ENCODE data around the gene ZCWPW1.

Gene ZCWPW1

DNA sequence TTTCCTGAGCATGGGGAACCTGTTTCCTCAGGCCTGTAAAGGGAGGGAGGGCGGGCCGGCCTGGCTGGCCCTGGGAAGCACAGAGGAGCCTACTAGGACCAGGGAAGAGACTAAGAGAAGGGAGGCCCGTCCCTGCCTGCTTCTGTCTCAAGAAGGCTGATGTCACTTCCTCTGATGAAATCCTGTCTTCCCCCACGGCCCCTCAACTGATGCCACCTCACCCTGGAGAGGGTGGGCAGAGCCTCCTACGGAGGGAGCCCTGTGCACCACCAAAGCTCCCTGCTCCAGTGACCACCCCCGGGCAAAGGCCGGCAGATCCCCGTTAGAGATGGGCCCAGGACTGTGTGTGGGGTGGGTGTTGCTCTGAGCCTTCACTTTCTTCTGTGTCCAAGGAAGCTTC is 56.2 kb downstream of the ZCWPW1 start:
- TF ChIP-seq, protein P1, sequence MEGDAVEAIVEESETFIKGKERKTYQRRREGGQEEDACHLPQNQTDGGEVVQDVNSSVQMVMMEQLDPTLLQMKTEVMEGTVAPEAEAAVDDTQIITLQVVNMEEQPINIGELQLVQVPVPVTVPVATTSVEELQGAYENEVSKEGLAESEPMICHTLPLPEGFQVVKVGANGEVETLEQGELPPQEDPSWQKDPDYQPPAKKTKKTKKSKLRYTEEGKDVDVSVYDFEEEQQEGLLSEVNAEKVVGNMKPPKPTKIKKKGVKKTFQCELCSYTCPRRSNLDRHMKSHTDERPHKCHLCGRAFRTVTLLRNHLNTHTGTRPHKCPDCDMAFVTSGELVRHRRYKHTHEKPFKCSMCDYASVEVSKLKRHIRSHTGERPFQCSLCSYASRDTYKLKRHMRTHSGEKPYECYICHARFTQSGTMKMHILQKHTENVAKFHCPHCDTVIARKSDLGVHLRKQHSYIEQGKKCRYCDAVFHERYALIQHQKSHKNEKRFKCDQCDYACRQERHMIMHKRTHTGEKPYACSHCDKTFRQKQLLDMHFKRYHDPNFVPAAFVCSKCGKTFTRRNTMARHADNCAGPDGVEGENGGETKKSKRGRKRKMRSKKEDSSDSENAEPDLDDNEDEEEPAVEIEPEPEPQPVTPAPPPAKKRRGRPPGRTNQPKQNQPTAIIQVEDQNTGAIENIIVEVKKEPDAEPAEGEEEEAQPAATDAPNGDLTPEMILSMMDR (IDR thresholded peaks at IDR 0.05; ENCODE audit: low read depth, low read length, missing control alignments), result no peak
- H3K4me3 ChIP-seq (replicated peaks; ENCODE audit: low read depth, low read length), result no peak overlapping the region
- DNase-seq (ENCODE audit: extremely low read depth, low read depth), result no peak

DNA sequence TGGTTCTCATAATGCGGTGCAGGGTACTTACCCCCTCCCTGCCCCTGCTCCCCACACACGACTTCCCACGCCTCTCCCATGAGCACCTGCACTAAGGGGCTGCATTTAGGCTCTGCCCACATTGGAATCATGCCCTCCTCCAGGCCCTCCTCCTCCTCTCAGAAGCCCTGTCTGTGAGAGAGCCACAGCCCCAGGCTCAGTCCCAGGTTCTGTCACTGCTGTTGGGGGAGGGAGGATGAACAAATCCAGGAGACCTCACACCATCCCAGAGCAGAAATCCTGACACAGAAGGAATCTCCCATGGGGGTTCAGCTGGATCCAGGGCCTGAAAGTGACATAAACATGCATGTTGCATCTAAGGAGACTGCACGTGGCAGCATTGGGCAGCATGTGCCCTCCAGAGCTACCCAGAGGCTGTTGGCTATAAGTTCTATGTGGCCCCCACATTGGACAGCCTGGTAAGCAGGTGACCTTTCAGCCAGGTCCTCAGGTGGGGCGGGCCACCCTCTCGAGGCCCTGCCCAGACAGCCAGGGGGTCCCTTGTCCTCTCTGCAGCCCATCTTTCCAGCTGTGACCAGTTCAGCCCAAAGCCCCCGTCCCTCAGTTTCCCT is 56.8 kb downstream of the ZCWPW1 start:
- TF ChIP-seq, protein P1 (IDR thresholded peaks at IDR 0.05; ENCODE audit: low read depth, low read length, missing control alignments), result no peak
- DNase-seq (ENCODE audit: extremely low read depth, low read depth), result no peak
- no peak overlapping the region for H3K4me3 ChIP-seq (replicated peaks; ENCODE audit: low read depth, low read length)

DNA sequence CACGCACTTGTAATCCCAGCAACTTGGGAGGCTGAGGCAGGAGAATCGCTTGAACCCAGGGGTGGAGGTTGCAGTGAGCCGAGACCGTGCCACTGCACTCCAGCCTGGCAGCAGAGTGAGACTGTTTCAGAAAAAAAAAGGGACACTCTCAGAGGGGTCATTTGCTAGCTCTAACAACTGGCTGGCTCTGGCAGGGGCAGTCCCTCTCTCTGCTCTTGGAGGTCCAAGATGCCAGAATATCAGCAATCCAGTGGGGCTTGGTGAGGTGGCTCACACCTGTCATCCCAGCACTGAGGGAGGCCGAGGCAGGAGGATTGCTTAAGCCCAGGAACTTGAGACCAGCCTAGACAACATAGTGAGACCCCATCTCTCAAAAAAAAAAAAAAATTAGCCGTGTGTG is 57.8 kb downstream of the ZCWPW1 start:
- TF ChIP-seq, protein P1 (IDR thresholded peaks at IDR 0.05; ENCODE audit: low read depth, low read length, missing control alignments), result no peak
- DNase-seq (ENCODE audit: extremely low read depth, low read depth), result no peak
- H3K4me3 ChIP-seq (replicated peaks; ENCODE audit: low read depth, low read length), result no peak overlapping the region

GRCh38 chr7:100370303-100370702 is 58.2 kb downstream of the ZCWPW1 start:
- TF ChIP-seq, protein P1 (IDR thresholded peaks at IDR 0.05; ENCODE audit: low read depth, low read length, missing control alignments), result no peak
- no peak overlapping the region for H3K4me3 ChIP-seq (replicated peaks; ENCODE audit: low read depth, low read length)

GRCh38 chr7:100369105-100369504 is 59.4 kb downstream of the ZCWPW1 start:
- no peak for DNase-seq (ENCODE audit: extremely low read depth, low read depth)
- no peak overlapping the region for H3K4me3 ChIP-seq (replicated peaks; ENCODE audit: low read depth, low read length)
- TF ChIP-seq, protein P1 (IDR thresholded peaks at IDR 0.05; ENCODE audit: low read depth, low read length, missing control alignments), result no peak

More at GRCh38 chr7:100370303-100370702, 58.2 kb downstream of the ZCWPW1 start:
- no peak for DNase-seq (ENCODE audit: extremely low read depth, low read depth)

DNA sequence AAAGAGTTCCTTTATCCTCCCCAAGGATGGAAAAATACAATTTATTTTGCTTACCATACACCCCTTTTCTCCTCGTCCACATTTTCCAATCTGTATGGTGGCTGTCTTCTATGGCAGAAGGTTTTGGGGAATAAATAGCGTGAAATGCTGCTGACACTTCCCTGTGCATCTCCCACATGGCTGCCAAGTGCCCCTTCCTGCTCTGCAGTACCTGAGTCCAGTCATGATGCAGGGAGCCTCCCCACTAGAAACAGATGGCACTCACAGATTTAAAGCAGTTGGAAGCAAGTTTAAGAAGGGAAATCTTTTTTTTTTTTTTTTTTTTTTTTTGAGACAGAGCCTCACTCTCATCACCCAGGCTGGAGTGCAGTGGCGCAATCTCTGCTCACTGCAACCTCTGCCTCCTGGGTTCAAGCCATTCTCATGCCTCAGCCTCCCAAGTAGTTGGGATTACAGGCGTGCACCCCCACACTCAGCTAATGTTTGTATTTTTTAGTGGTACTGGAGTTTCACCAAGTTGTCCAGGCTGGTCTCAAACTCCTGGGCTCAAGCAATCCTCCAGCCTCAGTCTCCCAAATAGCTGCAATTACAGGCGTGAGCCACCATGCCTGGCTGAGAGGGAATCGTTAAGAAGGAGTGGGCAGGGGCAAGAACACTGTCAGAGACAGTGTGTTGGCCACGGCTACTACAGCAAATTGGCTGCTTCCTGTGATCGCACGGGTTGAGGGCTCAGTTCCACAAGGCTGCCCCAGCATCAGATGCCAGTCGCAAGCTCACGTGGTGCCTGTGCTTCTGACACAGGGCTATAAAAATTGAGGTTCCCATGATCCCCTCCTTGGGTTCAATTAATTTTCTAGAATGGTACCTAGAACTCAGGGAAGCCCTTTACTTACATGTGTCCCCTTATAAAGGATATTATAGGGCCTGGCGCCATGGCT is 60.6 kb downstream of the ZCWPW1 start:
- no peak for DNase-seq (ENCODE audit: extremely low read depth, low read depth)
- TF ChIP-seq, protein P1 (IDR thresholded peaks at IDR 0.05; ENCODE audit: low read depth, low read length, missing control alignments), result no peak
- no peak overlapping the region for H3K4me3 ChIP-seq (replicated peaks; ENCODE audit: low read depth, low read length)
